K562 (cell line): Measurements from ENCODE around the gene TTC9C. TPM values are rescaled to one million over a fixed set of nuclear protein-coding genes. Genes with fewer than 3 reads are reported as not detected.

ENCODE experiments used
- C11orf30 ChIP-seq: fragments of 450-650 bp; IDR thresholded peaks from 2 replicates; pipeline ENCODE4 v1.6.1; 2016; ENCODE audit warnings: low read depth, mild to moderate bottlenecking
- DPF2 ChIP-seq: fragments of 450-650 bp; IDR thresholded peaks from 2 replicates; pipeline ENCODE4 v1.6.1; 2016
- ELF4 ChIP-seq: fragments of 450-650 bp; formaldehyde crosslinking; IDR thresholded peaks from 2 replicates; pipeline ENCODE4 v1.4.0; 2022; ENCODE audit warnings: missing genetic modification characterization
- ETS2 ChIP-seq: IDR thresholded peaks from 2 replicates; pipeline ENCODE4 v1.6.1; 2016; ENCODE audit warnings: borderline replicate concordance, missing genetic modification characterization, mild to moderate bottlenecking, moderate library complexity, missing compliant biosample characterization; ENCODE audit not compliant: poor library complexity, severe bottlenecking
- ETV1 ChIP-seq: fragments of 450-650 bp; conservative IDR thresholded peaks from 2 replicates; pipeline ENCODE4 v1.6.1; 2016; ENCODE audit warnings: missing genetic modification characterization, control low read depth, low read depth, missing compliant biosample characterization
- FOXA3 ChIP-seq, 2 experiments: fragments of 450-650 bp in 1 of 2; sonication (generic) in 1 of 2; formaldehyde crosslinking; IDR thresholded peaks in 1 of 2; conservative IDR thresholded peaks in 1 of 2; 2 replicates each; pipeline versions ENCODE4 v1.4.0 to v1.8.0; 2020 to 2022; ENCODE audit warnings: mild to moderate bottlenecking in 2 of 2, missing genetic modification reagents in 1 of 2
- HDAC8 ChIP-seq: fragments of 450-650 bp; IDR thresholded peaks from 2 replicates; pipeline ENCODE4 v1.6.1; 2016; ENCODE audit warnings: mild to moderate bottlenecking, missing genetic modification characterization, moderate library complexity, missing compliant biosample characterization
- HOXB6 ChIP-seq: fragments of 250-450 bp; sonication (Bioruptor Pico); IDR thresholded peaks from 2 replicates; pipeline ENCODE4 v1.5.1; 2022; ENCODE audit warnings: mild to moderate bottlenecking, borderline replicate concordance
- KLF10 ChIP-seq: fragments of 250-450 bp; sonication (Bioruptor Pico); IDR thresholded peaks from 2 replicates; pipeline ENCODE4 v1.6.1; 2021; ENCODE audit warnings: matching md5 sums
- MYBL2 ChIP-seq, 2 experiments: fragments of 450-650 bp in 1 of 2; sonication (generic) in 1 of 2; formaldehyde crosslinking in 1 of 2; IDR thresholded peaks; 2 replicates each; pipeline versions ENCODE4 v1.6.1 to v1.8.1; 2017 to 2022; ENCODE audit warnings: borderline replicate concordance in 1 of 2, inconsistent platforms in 1 of 2, low read depth in 1 of 2, mild to moderate bottlenecking in 1 of 2, missing genetic modification reagents in 1 of 2, moderate library complexity in 1 of 2
- NONO ChIP-seq, 2 experiments: fragments of 200-400 bp in 1 of 2; fragments of 450-650 bp in 1 of 2; formaldehyde crosslinking in 1 of 2; IDR thresholded peaks; 2 replicates each; pipeline ENCODE4 v1.6.1; 2017; ENCODE audit warnings: low read depth in 2 of 2, mild to moderate bottlenecking in 2 of 2, moderate library complexity in 2 of 2, low read length in 1 of 2
- RFX5 ChIP-seq: IDR thresholded peaks from 2 replicates; pipeline ENCODE4 v1.6.1; 2011; ENCODE audit warnings: low read depth, mild to moderate bottlenecking, improper control_type of control experiment, low read length
- RHOXF2B ChIP-seq: fragments of 250-450 bp; sonication (Bioruptor Pico); conservative IDR thresholded peaks from 2 replicates; pipeline ENCODE4 v1.5.1; 2021
- SAP30 ChIP-seq: fragments of 200-600 bp; sonication (generic); IDR thresholded peaks from 2 replicates; pipeline ENCODE4 v1.6.1; 2012; ENCODE audit warnings: borderline replicate concordance, low read depth, mild to moderate bottlenecking, moderate library complexity, low read length, control low read depth, inconsistent platforms; ENCODE audit not compliant: insufficient read depth, poor library complexity, severe bottlenecking
- SMARCE1 ChIP-seq: fragments of 450-650 bp; IDR thresholded peaks from 2 replicates; pipeline ENCODE4 v1.7.1; 2016; ENCODE audit warnings: mild to moderate bottlenecking
- STAG1 ChIP-seq: sonication (generic); formaldehyde crosslinking; IDR thresholded peaks from 2 replicates; pipeline ENCODE4 v1.5.0; 2020; ENCODE audit warnings: missing genetic modification reagents, borderline replicate concordance
- TAF1 ChIP-seq: IDR thresholded peaks from 2 replicates; pipeline ENCODE4 v1.6.1; 2011; ENCODE audit warnings: mild to moderate bottlenecking, low read length, moderate library complexity; ENCODE audit not compliant: insufficient read depth, control insufficient read depth, severe bottlenecking; ENCODE audit errors: extremely low read depth
- U2AF2 ChIP-seq: fragments of 200-400 bp; formaldehyde crosslinking; optimal IDR thresholded peaks from 2 replicates; pipeline ENCODE3; 2017; ENCODE audit warnings: low read depth, mild to moderate bottlenecking, low read length
- ZNF140 ChIP-seq: fragments of 250-450 bp; sonication (Bioruptor Pico); IDR thresholded peaks from 2 replicates; pipeline ENCODE4 v1.8.0; 2021; ENCODE audit warnings: moderate library complexity, mild to moderate bottlenecking, inconsistent platforms
- ZNF165 ChIP-seq: fragments of 250-450 bp; sonication (Bioruptor Pico); IDR thresholded peaks from 2 replicates; pipeline ENCODE4 v1.4.0; 2020; ENCODE audit warnings: borderline replicate concordance
- ZNF347 ChIP-seq: fragments of 450-650 bp; formaldehyde crosslinking; IDR thresholded peaks from 2 replicates; pipeline ENCODE4 v1.4.0; 2020; ENCODE audit warnings: low read depth, mild to moderate bottlenecking, moderate library complexity
- ZNF766 ChIP-seq: fragments of 200-800 bp; sonication (Bioruptor generic); conservative IDR thresholded peaks from 2 replicates; pipeline ENCODE4 v1.6.1; 2016; ENCODE audit warnings: missing genetic modification characterization, missing compliant biosample characterization
- ZNF785 ChIP-seq: fragments of 250-450 bp; sonication (Bioruptor Pico); IDR thresholded peaks from 2 replicates; pipeline ENCODE4 v1.4.0; 2020; ENCODE audit warnings: mild to moderate bottlenecking
- polyA plus RNA-seq, 8 experiments: library from polyadenylated mRNA; depleted of rRNA in 4 of 8; stranded (reverse) in 5 of 8; unstranded in 3 of 8; fragments of >200 nt; fragmentation: Nextera tagmentation in 2 of 8; fragmentation: Illumina TruSeq in 1 of 8; extraction: Ambion mirVana in 2 of 8; extraction: Trizol in 1 of 8; gene quantifications; 2 replicates each; pipeline versions ENCODE4 v1.2.1 to v1.2.3, GENCODE V29; 2011 to 2014; ENCODE audit warnings: inconsistent platforms in 1 of 8, missing spikeins in 1 of 8
- total RNA-seq, 7 experiments: library from RNA; depleted of rRNA in 6 of 7; stranded (reverse); fragments of >200 nt in 6 of 7; fragmentation: Illumina TruSeq in 2 of 7; extraction: Trizol in 2 of 7; gene quantifications; 2 replicates each; pipeline versions ENCODE4 v1.2.1 to v1.2.3, GENCODE V29; 2011 to 2021; ENCODE audit warnings: low replicate concordance in 1 of 7
- TF ChIP-seq, protein P1 (sequence below): fragments of 250-450 bp; sonication (Bioruptor Pico); IDR thresholded peaks from 2 replicates; pipeline ENCODE4 v1.4.0; 2020; ENCODE audit warnings: borderline replicate concordance

The TTC9C gene
- total and polyA plus RNA-seq, 9 of the 15 experiments (the other 6 are each of a cell fraction or from before 2014, with no cell fraction given), result 32.8 to 59.0 (median 37.1) TPM

DNA sequence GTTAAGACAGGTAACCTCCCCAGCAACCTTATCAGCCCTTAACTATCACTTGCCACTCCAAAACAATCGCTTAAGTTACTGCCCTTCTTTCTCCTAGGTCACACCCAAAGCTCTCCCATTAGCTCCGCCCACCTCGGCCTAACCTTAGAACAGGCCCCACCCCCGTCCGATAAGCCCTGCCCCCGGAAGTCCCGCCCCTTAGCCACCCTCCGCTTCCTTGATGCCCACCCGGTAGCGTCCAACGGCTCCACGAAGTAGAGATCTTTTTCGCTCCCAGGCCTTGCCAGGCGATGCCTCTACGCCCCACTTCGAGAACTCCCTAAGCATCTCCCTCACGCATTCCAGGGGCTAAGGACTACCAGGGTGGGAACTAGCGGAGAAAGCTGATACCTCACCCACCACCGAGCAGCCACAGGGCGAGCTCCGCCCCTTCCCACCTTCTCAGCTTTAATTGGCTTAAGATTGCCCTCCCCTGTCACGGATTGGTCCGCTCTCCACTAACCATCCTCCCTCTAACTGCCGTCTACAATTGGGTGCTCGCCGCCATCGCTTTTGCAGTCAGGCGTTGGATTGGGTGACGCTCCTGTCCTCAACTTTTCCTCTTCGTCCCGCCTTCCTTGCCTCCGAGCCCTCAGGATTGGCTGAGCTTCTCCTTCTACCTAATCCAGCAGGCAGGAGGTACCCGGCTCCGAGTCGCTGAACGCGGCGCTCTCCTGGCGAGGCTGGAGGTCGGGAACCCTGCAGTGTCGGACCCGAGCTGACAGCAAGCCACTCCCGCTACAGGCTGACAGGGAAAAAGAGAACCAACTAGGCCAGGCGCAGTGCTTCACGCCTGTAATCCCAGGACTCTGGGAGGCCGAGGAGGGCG is 25.7 kb downstream of the TTC9C start, which contains the start of gene ZBTB3 (continued):
- TF ChIP-seq ELF4 (peak; percentile 66), C11orf30 (peak; percentile 85), KLF10 (no peak), ZNF347 (CRISPR knock-in tag) (no peak), SAP30 (no peak), TAF1 (peak; percentile 36), NONO (IDR thresholded peaks at IDR 0.05; ENCODE audit: low read depth in 2 of 2, low read length in 1 of 2) (no peak), ZNF785 (no peak), STAG1 (CRISPR knock-in tag) (no peak), RFX5 (no peak), ETV1 (0 out of 2 replicates have a peak, but pooled peaks have one; percentile 6), HOXB6 (CRISPR knock-in tag) (no peak), FOXA3 (CRISPR knock-in tag; conservative IDR thresholded peaks at IDR 0.05 in 1 of 2, IDR thresholded peaks at IDR 0.05 in 1 of 2) (peak in 1 of 2 experiments; percentile 39; a peak in 1 of 4 replicates), ZNF140 (CRISPR knock-in tag) (no peak), HDAC8 (tag) (no peak), ETS2 (tag) (no peak), SMARCE1 (peak; percentile 50; the same call in 1 of the 2 replicates), MYBL2 (IDR thresholded peaks at IDR 0.05; ENCODE audit: low read depth) (no peak), MYBL2 (CRISPR knock-in tag; IDR thresholded peaks at IDR 0.05; ENCODE audit: borderline replicate concordance) (no peak), U2AF2 (no peak), ZNF165 (CRISPR knock-in tag) (no peak), ZNF766 (CRISPR knock-in tag) (no peak), DPF2 (peak; percentile 29), RHOXF2B (CRISPR knock-in tag) (no peak)
- TF ChIP-seq, protein P1, sequence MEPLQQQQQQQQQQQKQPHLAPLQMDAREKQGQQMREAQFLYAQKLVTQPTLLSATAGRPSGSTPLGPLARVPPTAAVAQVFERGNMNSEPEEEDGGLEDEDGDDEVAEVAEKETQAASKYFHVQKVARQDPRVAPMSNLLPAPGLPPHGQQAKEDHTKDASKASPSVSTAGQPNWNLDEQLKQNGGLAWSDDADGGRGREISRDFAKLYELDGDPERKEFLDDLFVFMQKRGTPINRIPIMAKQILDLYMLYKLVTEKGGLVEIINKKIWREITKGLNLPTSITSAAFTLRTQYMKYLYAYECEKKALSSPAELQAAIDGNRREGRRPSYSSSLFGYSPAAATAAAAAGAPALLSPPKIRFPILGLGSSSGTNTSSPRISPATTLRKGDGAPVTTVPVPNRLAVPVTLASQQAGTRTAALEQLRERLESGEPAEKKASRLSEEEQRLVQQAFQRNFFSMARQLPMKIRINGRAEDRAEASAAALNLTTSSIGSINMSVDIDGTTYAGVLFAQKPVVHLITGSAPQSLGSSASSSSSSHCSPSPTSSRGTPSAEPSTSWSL (CRISPR knock-in tag), result no peak
